Activated CD4-positive, alpha-beta T cell treated with anti-CD3 and anti-CD28 coated beads for 4 hours (primary cell): ENCODE results near the gene ZNF217.
"Not testable (repeated sequence)": the region's sequence is repeated elsewhere in the genome, so short reads cannot be mapped to it uniquely, and the experiment has no call there.

Experiments used
- DNase-seq, 2 donors: peaks; one replicate each; pipeline ENCODE4 v3.0.0-alpha.2; 2020

The ZNF217 gene

DNA sequence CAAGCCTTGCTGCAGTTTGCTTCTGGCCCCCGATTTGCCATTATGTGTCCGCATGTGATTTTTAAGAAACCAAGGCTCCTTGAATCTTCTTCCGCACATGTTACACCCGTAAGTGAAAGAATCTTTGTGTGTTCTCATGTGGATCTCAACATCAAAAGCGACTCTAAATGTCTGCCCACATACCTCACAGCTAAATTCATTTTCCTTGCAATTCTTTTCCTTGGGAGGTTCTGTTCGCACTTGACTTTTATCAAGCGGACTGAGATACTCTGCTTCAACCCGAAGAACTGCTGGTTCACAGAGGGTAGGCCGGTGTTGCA, 11.4 kb downstream of the ZNF217 start:
- no peak for DNase-seq

DNA sequence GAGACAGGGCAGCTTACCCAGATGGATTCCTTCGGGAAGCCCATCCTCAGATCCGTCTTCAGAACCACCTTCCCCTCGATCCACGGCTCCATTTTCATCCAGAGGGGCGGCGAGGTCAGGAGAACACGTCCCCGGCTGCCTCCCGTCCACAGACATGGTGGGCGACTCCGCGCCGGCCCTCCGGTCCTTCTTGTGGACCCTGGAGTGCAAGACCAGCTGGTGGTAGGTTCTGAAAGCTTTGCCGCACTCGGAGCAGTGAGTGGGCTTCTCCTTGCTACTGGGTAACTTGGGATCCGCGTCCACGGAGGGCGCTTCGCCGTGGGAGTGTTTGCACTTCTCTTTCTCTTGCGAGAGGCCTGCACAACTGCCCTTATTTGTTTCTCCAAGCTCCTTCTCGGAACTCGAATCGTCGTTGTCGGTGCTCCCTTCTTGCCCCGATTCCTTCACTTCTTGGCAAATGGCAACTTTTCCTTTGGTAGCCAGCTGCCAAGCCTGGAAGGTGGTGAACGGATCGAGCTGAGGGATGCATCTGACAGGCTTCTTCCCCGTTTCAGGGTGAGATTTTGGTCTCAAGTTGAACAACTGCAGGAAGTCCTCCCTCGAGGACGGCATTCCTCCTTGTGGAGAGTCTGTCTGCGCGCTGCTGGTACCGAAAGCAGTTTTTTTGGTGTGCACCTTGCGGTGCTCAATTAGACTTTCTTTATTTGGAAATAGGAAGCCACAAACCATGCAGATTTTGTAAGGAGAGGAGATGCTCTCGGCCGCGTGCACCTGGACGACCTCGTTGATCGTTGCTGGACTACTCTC, 12.0 kb downstream of the ZNF217 start:
- DNase-seq = peak in 1 of 2 donors; percentile 21

DNA sequence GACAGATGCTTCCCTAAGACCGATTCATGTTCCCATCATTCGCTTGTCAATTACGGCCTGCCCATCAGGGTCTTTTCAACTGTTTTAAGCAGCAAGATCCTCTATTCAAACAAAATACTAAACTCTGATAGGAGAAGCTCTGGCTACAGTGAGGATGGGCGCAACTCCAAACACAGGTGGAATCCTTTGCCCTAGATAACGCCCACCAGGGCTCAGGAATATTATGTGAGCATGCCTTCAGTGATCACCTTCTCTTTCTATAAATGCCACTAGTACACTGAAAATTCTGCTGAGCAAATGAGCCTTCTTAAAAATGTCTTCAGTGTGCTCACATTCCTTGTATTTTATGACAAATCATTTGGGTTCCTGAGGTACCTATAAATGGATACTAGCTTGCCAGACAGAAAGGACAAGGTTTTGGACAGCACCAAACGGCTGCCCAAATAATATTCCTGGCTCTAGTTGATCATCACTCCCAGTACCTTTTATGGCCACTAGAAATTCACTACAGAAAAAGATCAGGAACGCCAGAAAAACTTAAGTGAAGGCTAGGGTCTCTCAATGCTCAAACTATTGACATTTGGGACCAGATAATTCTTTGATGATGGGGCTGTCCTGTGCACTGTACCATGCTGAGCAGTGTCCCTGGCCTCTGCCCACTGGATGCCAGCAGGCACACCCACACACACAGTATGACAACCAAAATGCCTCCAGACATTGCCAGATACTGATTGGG, 13.1 kb downstream of the ZNF217 start:
- no peak for DNase-seq

- peak in 1 of 2 donors; percentile 18 for DNase-seq
Measured at GRCh38 chr20:53579581-53580375, 13.9 kb downstream of the ZNF217 start.

GRCh38 chr20:53579266-53579580, 14.4 kb downstream of the ZNF217 start:
- no peak for DNase-seq

DNA sequence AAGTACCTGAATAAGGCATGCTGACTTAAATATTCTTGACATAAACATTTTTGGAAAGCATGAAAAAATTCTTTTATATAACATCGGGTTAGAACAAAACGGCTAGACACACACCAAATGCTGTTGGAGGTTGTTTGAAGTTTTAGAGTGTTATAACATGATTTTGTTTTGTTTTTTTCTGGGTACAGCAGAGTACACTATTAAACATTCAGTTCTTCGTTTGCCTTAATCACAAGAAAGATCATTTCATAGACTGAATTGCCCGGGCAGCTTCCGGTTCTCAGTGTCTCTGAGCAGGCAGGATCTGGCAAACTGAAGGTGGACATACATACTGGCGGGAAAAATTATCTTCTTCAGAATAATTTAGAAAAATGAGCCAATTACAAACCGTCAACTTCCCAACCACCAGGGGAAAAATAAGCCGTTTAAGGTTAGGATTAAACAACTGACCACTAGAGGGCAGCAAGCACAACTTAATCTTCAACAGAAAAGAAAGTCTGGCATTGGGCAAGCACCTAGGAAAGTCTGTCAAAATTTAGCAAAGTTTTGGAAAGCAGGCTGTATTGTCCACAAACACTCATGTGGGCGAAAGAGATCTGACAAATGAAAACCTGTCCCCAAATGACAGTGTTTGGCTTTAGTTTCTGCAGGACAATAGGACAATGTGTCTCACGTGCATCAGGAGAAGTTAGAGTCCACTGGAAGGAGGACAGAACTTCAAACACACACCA, 15.0 kb downstream of the ZNF217 start:
- peak; percentile 68 to 79 for DNase-seq

- DNase-seq = no peak
Measured at GRCh38 chr20:53576586-53577318, 16.9 kb downstream of the ZNF217 start.

- no peak for DNase-seq
Measured at GRCh38 chr20:53576195-53576580, 17.5 kb downstream of the ZNF217 start.

GRCh38 chr20:53575481-53576194, 18.0 kb downstream of the ZNF217 start:
- DNase-seq = no peak

DNA sequence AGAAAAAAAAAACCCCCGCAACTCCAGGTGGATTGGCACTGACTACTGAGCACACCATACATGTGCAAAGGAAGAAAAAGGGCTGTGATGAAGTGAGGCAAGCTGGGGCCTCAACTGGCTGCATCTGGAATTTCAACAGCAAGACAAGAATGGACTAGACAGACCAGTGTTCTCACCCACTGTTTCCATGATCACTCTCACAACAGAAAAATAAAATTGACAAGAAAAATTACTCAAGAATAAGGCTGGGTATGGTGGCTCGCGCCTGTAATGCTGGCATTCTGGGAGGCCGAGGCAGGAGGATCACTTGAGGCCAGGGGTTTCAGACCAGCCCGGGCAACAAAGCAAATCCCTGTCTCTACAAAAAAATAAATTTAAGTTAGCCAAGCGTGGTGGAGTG, 18.8 kb downstream of the ZNF217 start:
- DNase-seq = no peak

GRCh38 chr20:53574259-53574789, 19.3 kb downstream of the ZNF217 start:
- no peak for DNase-seq

- DNase-seq = no peak
Measured at GRCh38 chr20:53571555-53572286, 21.9 kb downstream of the ZNF217 start.

- no peak for DNase-seq
Measured at GRCh38 chr20:53570446-53571276, 23.0 kb downstream of the ZNF217 start.

- DNase-seq = no peak
Measured at GRCh38 chr20:53569606-53570307, 23.9 kb downstream of the ZNF217 start.

- DNase-seq = no peak
Measured at GRCh38 chr20:53569005-53569404, 24.6 kb downstream of the ZNF217 start.

- DNase-seq = no peak
Measured at GRCh38 chr20:53568351-53568750, 25.3 kb downstream of the ZNF217 start.

GRCh38 chr20:53567379-53567917, 26.2 kb downstream of the ZNF217 start:
- DNase-seq = no peak

DNA sequence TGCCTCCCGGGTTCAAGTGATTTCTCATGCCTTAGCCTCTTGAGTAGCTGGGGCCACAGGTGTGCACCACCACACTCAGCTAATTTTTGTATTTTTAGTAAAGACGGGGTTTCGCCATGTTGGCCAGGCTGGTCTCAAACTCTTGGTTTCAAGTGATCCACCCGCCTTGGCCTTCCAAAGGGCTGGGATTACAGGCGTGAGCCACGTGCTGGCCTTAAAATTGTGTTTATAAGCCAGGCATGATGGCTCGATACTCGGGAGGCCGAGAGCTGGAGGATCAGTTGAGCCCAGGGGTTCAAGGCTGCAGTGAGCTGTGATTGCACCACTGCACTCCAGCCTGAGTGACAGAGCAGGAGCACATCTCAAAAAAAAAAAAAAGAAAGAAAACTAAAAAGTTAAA, 27.0 kb downstream of the ZNF217 start:
- not testable (repeated sequence) for DNase-seq

- no peak for DNase-seq
Measured at GRCh38 chr20:53565254-53565653, 28.4 kb downstream of the ZNF217 start.
